Activated T-cell treated with anti-CD3 and anti-CD28 coated beads, Interleukin-2, amount 50 U/mL, for 72 hours (primary cell): ENCODE data around the gene TLE7. TPM values are rescaled to one million over a fixed set of nuclear protein-coding genes. Genes with fewer than 3 reads are reported as not detected.

Source experiments
- ATAC-seq, 2 donors: fragments of 150-1000 bp; cut with Tn5 transposase; replicated peaks in 1 of 2; 2 replicates each; pipeline ENCODE4 v1.10.0; 2021; ENCODE audit warnings: moderate library complexity in 2 of 2, mild to moderate bottlenecking in 1 of 2
- DNase-seq, 2 donors: peaks; one replicate each; pipeline ENCODE4 v3.0.0; 2021 to 2022; ENCODE audit warnings: mixed read lengths in 1 of 2
- H3K27ac Mint-ChIP-seq: one replicate; pipeline ENCODE4 v1.8.0; 2022; ENCODE audit warnings: mild to moderate bottlenecking, moderate library complexity, mixed read lengths
- H3K27me3 Mint-ChIP-seq: one replicate; pipeline ENCODE4 v1.8.0; 2022; ENCODE audit warnings: low read depth, mixed read lengths
- H3K36me3 Mint-ChIP-seq, 2 donors: one replicate each; pipeline ENCODE4 v1.8.0; 2022; ENCODE audit warnings: mixed read lengths in 2 of 2, mild to moderate bottlenecking in 1 of 2; ENCODE audit not compliant: insufficient read depth in 2 of 2
- H3K4me1 Mint-ChIP-seq: one replicate; pipeline ENCODE4 v1.8.0; 2022; ENCODE audit warnings: low read depth, mixed read lengths
- H3K4me3 Mint-ChIP-seq, 2 donors: one replicate each; pipeline ENCODE4 v1.8.0; 2022; ENCODE audit warnings: mild to moderate bottlenecking in 2 of 2, mixed read lengths in 2 of 2, moderate library complexity in 2 of 2
- H3K9me3 Mint-ChIP-seq, 2 donors: one replicate each; pipeline ENCODE4 v1.8.0; 2022; ENCODE audit warnings: mixed read lengths in 2 of 2
- total RNA-seq, 2 donors: library from RNA; stranded (reverse); gene quantifications; one replicate each; pipeline ENCODE4 v1.2.3, GENCODE V29; 2022

The TLE7 gene
- total RNA-seq: not detected

DNA sequence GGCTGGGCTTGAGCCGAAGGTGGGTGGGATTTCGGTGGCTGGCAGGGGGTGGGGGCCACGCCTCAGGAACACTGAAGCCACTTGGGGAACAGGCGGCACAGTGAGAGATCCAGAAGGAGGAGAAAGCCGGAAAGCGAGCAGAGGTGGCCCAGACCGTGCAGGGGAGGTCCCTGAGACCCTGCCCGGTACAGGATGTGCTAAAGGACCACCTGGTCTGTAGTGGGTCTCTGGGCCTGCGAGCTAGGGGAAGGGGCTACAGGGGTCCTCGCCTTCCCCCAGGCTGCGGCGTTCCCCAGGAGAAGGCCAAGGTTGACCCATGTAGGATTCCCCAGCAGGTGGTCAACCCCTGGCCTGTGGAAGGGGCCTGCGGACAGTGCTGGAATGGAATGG lies at the start of gene TLE7:
TLE7 (minus strand) TSS at position 4 of the 390 bp plus-strand sequence. CDS start 8,730 bp downstream, outside the sequence.
- H3K27ac Mint-ChIP-seq: no peak within 1 kb of the TSS

DNA sequence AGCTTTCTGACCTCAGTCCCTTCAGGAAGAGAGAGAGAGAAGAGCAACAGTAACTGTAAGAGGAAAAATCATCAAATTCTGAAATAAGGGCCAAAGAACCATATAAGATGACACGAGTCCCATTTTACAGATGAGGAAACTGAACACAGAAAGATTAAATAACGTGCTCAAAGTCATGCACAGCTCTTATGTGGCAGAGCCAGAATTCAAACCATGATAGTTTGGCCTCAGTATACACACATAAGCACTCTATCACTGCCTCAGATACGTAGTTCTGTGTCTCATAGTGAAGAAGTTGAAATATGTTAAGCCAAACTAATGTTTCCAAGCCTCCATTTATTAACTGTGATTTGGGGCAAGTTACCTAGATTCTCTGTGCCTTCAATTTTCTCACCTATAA lies 49.2 kb upstream of the TLE7 start:
- Mint-ChIP-seq H3K27me3 (no peaks in the 10 kb centered on the region), H3K36me3 (no peaks in the 10 kb centered on the region), H3K27ac (no peak overlapping the region), H3K4me1 (no peaks in the 10 kb centered on the region), H3K9me3 (no peaks in the 10 kb centered on the region), H3K4me3 (no peak overlapping the region)
- ATAC-seq (no peak), DNase-seq (no peak)

More for the DNA sequence above, at the start of gene TLE7:
- Mint-ChIP-seq H3K27me3 (peaks cover 17% of the 10 kb centered on the region), H3K4me1 (no peaks in the 10 kb centered on the region), H3K36me3 (peaks cover 4 to 5% of the 10 kb centered on the region in 2 donors), H3K4me3 (no peak within 1 kb of the TSS), H3K9me3 (peaks cover 6 to 7% of the 10 kb centered on the region in 2 donors)
- DNase-seq (no peak), ATAC-seq (no peak)

DNA sequence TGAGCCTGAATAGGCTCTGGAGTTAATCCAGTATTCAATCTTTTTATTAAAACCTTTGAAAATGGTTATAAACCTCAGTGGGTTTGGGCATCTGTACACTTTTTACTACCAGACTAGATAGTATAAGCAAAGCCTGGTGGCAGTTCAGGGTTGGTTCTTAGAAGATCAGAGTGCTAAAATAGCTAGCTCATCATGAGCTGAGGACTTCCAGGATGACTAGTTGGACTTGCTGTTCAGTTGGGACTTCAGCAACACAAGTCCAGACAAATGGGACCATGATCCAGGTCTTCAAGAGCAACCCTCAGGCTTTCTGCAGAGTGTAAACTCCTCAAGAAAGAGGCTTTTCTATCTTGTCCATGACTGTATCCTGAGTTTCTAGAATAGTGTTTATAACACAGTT lies 48.5 kb upstream of the TLE7 start:
- H3K9me3 Mint-ChIP-seq: no peaks in the 10 kb centered on the region
- no peaks in the 10 kb centered on the region for H3K36me3 Mint-ChIP-seq
- H3K27me3 Mint-ChIP-seq: no peaks in the 10 kb centered on the region
- DNase-seq: no peak
- no peak overlapping the region for H3K4me3 Mint-ChIP-seq
- H3K27ac Mint-ChIP-seq: no peak overlapping the region
- no peaks in the 10 kb centered on the region for H3K4me1 Mint-ChIP-seq
- no peak for ATAC-seq

DNA sequence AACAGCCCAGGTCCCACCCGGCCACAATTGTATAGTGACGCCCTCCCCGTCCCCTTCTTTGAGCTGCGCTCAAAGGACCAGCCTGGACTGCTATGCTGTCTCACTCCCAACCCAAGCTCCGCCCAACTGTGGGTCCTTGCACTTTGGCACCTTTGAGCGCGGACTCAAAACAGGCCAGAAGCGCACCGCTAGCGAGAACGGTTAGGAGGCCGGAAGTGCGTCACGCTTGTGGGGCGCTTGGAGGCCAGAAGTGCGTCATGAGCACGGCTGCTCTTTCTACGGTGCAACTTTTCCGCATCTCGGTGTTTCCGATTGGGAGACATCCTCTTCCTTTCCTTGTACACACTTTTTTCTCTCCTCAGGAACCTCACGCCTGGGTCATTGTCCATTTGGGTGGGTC lies 47.3 kb upstream of the TLE7 start, which contains the start of gene ZNF19:
ZNF19 (minus strand) TSS at position 203 of the 400 bp plus-strand sequence. CDS start 7,210 bp downstream, outside the sequence.
- no peak for ATAC-seq
- no peak within 1 kb of the TSS for H3K27ac Mint-ChIP-seq
- H3K9me3 Mint-ChIP-seq: no peaks in the 10 kb centered on the region

DNA sequence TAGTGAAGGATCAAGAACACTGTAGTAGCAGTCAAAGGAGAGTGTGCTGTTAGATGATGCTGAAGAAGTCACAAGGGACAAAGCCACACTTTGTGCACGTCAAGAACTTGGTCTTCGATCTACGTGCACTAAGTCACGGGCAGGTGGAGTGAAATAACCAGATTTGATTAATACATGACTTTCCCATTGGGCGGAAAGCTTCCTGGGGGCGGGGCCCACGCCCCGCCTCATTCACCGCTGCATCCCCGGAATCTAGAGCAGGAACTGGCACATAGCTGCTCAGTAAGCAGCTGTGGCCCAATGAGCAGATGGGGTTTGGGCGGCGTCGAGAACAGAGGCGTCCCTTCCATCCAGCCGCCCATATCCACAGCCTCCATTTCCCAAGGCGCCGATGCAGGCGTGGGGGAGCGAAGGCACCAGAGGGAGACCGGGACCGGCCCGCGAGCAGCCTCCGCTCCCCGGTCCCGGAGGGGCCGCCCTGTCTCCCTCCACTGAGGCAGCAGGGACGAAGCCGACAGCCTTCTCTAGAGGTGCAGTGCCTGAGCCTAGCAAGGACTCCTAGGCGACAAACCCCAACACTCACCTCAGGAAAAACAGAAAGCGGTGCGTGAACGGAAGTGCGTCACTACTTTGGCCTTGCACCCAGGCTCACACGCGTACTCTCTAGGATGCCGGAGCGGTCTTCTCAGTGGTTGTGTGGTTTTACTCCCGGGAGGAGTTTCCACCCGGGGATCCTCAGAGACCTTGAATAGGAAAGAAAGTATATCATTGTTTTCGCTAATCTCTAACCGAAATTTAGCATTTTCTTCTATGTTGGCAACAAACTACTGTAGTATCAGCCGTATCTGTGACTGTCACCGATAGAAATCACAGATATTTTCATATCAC lies 42.4 kb upstream of the TLE7 start:
- peak overlapping the region; percentile 83 to 93 for H3K4me3 Mint-ChIP-seq
- peaks cover 0 to 1% of the 10 kb centered on the region in 2 donors for H3K36me3 Mint-ChIP-seq
- H3K9me3 Mint-ChIP-seq: no peaks in the 10 kb centered on the region
- H3K4me1 Mint-ChIP-seq: peaks cover 17% of the 10 kb centered on the region
- DNase-seq (peak; percentile 81 to 84), ATAC-seq (peak; percentile 97)
- H3K27me3 Mint-ChIP-seq: no peaks in the 10 kb centered on the region
- H3K27ac Mint-ChIP-seq: peak overlapping the region; percentile 74

More for the DNA sequence above, 47.3 kb upstream of the TLE7 start, which contains the start of gene ZNF19:
- no peak for DNase-seq
- Mint-ChIP-seq H3K27me3 (no peaks in the 10 kb centered on the region), H3K4me3 (no peak within 1 kb of the TSS), H3K4me1 (peaks cover 7% of the 10 kb centered on the region), H3K36me3 (no peaks in the 10 kb centered on the region)

DNA sequence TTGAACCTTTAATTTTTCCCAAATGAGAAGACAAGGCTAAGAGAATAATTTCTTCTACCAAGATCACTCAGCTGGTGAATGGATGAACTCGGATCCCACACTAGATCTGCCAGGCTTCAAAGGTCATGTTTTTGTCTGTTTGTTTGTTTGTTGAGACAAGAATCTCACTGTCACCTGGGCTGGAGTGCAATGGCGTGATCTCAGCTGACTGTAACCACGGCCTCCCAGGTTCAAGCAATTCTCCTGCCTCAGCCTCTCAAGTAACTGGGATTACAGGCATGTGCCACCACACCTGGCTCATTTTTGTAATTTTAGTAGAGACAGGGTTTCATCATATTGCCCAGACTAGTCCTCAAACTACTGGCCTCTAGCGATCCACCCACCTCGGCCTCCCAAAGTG lies 40.7 kb upstream of the TLE7 start:
- H3K36me3 Mint-ChIP-seq: peaks cover 0 to 1% of the 10 kb centered on the region in 2 donors
- H3K27ac Mint-ChIP-seq: no peak overlapping the region
- no peak for DNase-seq
- peaks cover 17% of the 10 kb centered on the region for H3K4me1 Mint-ChIP-seq
- no peaks in the 10 kb centered on the region for H3K27me3 Mint-ChIP-seq
- H3K9me3 Mint-ChIP-seq: no peaks in the 10 kb centered on the region
- no peak overlapping the region for H3K4me3 Mint-ChIP-seq
- no peak for ATAC-seq

DNA sequence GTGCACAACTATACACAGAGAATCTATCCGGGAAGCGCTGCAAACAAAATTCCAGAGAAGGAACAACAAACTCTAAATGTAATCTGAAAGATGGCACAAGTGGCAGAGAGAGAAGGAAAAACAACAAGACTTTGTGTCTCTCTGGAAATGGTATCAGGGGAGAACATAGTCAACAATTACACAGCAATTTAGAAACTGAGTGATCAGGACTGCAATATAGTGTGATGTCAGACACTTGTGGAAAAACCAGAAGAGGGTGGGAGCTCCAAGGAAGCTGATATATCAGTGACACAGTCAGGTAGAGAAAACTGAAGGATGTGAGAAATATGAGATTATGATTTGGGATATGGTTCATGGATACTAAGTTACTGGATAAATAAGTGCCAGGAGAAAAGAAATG lies 39.1 kb upstream of the TLE7 start:
- H3K36me3 Mint-ChIP-seq: peaks cover 0 to 1% of the 10 kb centered on the region in 2 donors
- no peak for DNase-seq
- H3K4me3 Mint-ChIP-seq: no peak overlapping the region
- no peak overlapping the region for H3K27ac Mint-ChIP-seq
- no peaks in the 10 kb centered on the region for H3K9me3 Mint-ChIP-seq
- ATAC-seq: no peak
- peaks cover 17% of the 10 kb centered on the region for H3K4me1 Mint-ChIP-seq
- no peaks in the 10 kb centered on the region for H3K27me3 Mint-ChIP-seq

DNA sequence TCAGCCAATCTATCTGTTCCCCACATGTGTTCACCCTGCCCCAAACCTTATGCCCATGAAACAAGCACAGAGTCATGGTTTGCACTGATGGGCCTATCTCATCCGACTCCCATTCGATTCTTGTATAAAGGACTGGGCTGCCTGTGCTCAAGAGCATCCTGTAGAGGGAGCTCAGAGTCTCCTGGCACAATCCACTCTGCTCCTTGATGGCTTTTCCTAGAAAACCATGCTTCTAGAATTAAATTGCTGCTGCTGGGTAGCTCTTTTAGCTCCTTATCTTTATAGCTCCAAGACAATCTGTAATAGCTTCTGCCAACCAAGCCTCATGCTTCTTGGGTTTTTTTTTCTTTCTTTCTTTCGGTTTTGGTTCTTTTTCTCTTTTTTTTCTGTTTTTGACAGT lies 37.6 kb upstream of the TLE7 start:
- Mint-ChIP-seq H3K4me3 (no peak overlapping the region), H3K27me3 (no peaks in the 10 kb centered on the region), H3K27ac (no peak overlapping the region), H3K4me1 (peaks cover 10% of the 10 kb centered on the region), H3K36me3 (peaks cover 0 to 1% of the 10 kb centered on the region in 2 donors), H3K9me3 (no peaks in the 10 kb centered on the region)
- ATAC-seq (no peak), DNase-seq (no peak)

DNA sequence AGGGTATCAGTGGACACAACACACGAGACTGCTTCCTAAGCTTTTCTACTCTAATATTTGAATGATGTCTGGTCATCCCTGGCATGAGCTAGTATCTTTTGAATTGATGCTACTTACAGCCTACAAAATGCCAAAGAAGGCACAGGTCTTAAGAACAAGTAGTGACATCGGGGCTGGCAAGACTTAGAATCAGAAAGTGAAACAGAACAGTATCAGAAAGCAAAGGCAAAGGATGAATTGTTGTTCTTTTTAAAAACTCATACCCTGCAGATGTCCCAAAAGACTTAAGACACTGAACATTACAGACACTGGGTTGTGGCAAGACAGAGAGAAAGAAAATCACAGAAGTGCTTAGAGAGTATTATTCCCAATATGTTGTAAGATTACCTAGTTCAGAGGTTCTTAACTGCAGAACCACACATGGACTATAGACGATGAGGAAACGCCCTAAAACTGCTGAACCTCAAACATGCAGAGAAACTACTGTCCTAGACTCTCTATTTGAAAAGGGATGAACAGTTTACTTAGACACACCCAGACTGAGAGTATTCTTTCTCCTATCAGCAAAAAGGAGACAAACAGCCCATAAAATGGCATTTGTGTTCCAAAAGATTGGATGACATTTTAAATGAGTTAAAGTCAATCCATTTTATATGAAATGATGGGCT lies 34.7 kb upstream of the TLE7 start:
- Mint-ChIP-seq H3K27ac (no peak overlapping the region), H3K4me1 (no peaks in the 10 kb centered on the region), H3K9me3 (no peaks in the 10 kb centered on the region), H3K27me3 (no peaks in the 10 kb centered on the region), H3K4me3 (no peak overlapping the region), H3K36me3 (no peaks in the 10 kb centered on the region)
- no peak for ATAC-seq
- no peak for DNase-seq

DNA sequence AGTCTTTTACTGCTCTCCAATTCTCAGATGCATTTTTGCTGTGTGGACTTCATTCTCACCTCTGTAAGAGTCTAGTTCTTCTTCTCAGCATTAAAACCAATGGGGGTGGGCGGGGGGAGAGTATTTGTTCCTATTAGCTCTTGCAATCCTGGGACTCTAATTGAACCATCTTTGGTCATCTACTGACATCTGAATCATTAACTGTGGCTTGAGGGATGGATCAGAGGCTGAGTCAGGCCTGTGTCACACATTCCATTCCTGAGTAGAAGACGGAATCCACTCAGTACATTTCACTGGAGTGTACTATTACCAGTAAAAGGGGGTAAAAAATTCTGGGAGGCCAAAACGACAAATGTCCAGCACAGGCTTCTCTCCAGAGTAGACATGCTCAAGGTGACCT lies 33.0 kb upstream of the TLE7 start:
- ATAC-seq (no peak), DNase-seq (no peak)
- Mint-ChIP-seq H3K36me3 (no peaks in the 10 kb centered on the region), H3K4me1 (no peaks in the 10 kb centered on the region), H3K27me3 (no peaks in the 10 kb centered on the region), H3K27ac (no peak overlapping the region), H3K9me3 (no peaks in the 10 kb centered on the region), H3K4me3 (no peak overlapping the region)

DNA sequence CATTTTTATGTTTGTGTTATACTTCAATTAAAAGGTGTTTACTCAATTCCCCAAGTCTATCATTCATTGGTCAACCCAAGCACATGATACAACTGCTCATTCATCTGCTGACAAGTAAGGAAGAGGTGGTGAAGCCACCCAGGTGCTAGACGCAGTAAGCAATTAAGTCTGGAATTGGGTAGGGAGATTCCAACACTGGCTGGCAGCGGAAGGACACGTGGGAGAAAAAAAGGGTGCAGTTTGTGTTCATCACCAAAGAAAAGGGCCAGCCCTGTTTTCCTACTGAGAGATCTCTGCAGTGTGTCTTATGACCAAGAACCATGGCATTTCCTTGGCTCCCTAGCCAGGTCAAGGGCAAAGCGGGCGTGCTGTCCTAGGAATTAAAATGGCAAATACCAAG lies 32.0 kb upstream of the TLE7 start:
- DNase-seq (no peak), ATAC-seq (no peak)
- no peaks in the 10 kb centered on the region for H3K27me3 Mint-ChIP-seq
- H3K9me3 Mint-ChIP-seq: no peaks in the 10 kb centered on the region
- H3K4me3 Mint-ChIP-seq: no peak overlapping the region
- H3K27ac Mint-ChIP-seq: peak overlapping the region; percentile 10
- no peaks in the 10 kb centered on the region for H3K36me3 Mint-ChIP-seq
- no peaks in the 10 kb centered on the region for H3K4me1 Mint-ChIP-seq

DNA sequence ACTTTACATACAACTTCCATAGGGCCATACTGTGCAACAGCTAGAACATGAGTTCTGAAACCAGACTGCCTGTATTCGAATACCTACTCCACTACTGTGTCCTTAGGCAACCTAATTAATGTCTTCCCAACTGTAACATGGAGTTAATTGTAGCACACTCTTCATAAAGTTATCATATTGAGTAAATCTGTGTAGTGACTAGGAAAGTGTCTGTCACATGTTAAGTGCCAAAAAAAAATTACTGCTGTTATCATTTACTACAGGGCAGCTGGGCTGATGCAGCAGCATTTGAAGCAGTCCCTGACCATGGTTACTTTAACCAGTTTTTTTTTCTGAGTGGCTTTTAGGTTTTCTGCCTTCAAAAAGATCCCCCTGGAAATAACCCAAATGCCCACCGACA lies 31.1 kb upstream of the TLE7 start:
- no peaks in the 10 kb centered on the region for H3K36me3 Mint-ChIP-seq
- no peaks in the 10 kb centered on the region for H3K4me1 Mint-ChIP-seq
- no peak overlapping the region for H3K27ac Mint-ChIP-seq
- no peaks in the 10 kb centered on the region for H3K27me3 Mint-ChIP-seq
- ATAC-seq (no peak), DNase-seq (no peak)
- H3K9me3 Mint-ChIP-seq: no peaks in the 10 kb centered on the region
- no peak overlapping the region for H3K4me3 Mint-ChIP-seq

DNA sequence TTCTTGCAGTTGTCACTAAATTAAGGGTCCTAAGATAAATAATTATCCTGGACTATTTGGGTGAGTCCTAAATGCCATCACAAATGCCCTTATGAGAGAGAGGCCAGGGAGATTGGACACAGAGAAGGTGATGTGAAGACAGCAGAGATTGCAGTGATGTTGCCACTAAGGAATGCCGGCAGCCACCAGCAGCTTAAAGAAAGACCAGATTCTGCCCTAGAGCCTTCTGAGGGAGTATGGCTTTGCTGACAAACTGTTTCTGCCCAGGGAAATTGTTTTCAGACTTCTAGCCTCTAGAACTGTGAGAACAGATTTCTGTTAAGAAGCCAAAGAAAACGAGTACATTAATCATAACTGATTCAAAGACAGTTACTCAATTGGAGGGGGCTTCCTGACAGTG lies 30.2 kb upstream of the TLE7 start:
- no peak for ATAC-seq
- H3K36me3 Mint-ChIP-seq: no peaks in the 10 kb centered on the region
- no peaks in the 10 kb centered on the region for H3K27me3 Mint-ChIP-seq
- H3K9me3 Mint-ChIP-seq: no peaks in the 10 kb centered on the region
- no peak for DNase-seq
- H3K27ac Mint-ChIP-seq: no peak overlapping the region
- H3K4me3 Mint-ChIP-seq: no peak overlapping the region
- no peaks in the 10 kb centered on the region for H3K4me1 Mint-ChIP-seq
